ENCODE data around the gene SACM1L.
"Not testable (repeated sequence)": the region's sequence is repeated elsewhere in the genome, so short reads cannot be mapped to it uniquely, and the experiment has no call there.

SACM1L gene

DNA sequence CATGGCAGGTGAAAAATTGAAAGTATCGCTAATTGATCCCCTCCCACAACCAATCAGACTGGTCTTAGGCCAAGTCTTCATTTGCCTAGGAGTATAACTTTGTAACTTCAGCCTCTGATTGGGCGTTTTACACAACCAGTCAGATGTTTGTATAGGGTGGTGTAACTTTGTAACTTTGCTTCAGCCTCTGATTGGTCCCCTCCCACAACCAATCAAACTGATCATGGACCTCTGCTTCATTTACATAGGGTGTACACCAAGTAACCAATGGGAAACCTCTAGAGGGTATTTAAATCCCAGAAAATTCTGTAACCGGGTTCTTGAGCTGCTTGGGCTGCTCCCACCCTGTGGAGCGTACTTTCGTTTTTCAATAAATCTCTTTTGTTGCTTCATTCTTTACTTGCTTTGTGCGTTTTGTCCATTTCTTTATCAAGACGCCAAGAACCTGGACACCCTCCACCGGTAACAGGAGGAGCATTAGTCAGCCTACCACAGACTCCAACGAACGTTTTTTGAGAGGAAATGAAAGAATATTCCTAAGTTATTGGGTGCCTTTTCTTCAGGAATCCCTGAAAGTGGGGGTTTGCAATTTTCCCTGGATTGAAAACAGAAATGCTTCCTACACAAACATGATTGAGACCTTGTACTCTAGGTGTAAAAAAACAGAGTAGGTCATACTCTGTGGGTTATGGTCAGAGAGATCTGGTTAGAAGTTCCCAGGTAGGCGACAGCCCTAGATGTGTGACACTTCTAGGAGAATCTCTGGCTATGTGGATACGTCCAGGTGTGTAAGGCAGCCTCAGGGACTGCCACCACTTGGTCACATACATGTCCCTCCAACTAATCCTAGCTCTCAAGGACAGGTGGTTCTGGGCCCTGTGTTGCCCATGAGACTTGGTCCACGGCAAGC, 5.5 kb upstream of the SACM1L start:
- peaks cover 16% of the 10 kb centered on the region in 2 experiments for H3K4me1 ChIP-seq (ENCODE audit: control insufficient read depth in 1 of 2, insufficient read depth in 1 of 2, low read depth in 1 of 2, low read length in 1 of 2)
- H3K9me3 ChIP-seq, result no peaks in the 10 kb centered on the region
- TF ChIP-seq, protein P1, sequence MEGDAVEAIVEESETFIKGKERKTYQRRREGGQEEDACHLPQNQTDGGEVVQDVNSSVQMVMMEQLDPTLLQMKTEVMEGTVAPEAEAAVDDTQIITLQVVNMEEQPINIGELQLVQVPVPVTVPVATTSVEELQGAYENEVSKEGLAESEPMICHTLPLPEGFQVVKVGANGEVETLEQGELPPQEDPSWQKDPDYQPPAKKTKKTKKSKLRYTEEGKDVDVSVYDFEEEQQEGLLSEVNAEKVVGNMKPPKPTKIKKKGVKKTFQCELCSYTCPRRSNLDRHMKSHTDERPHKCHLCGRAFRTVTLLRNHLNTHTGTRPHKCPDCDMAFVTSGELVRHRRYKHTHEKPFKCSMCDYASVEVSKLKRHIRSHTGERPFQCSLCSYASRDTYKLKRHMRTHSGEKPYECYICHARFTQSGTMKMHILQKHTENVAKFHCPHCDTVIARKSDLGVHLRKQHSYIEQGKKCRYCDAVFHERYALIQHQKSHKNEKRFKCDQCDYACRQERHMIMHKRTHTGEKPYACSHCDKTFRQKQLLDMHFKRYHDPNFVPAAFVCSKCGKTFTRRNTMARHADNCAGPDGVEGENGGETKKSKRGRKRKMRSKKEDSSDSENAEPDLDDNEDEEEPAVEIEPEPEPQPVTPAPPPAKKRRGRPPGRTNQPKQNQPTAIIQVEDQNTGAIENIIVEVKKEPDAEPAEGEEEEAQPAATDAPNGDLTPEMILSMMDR (IDR thresholded peaks at IDR 0.05), result no peak
- H3K27ac ChIP-seq, result no peak overlapping the region
- no peak overlapping the region for H3K4me3 ChIP-seq (ENCODE audit: low read depth in 1 of 2, low read length in 1 of 2)
- H3K27me3 ChIP-seq, result no peaks in the 10 kb centered on the region
- no peaks in the 10 kb centered on the region for H3K36me3 ChIP-seq

DNA sequence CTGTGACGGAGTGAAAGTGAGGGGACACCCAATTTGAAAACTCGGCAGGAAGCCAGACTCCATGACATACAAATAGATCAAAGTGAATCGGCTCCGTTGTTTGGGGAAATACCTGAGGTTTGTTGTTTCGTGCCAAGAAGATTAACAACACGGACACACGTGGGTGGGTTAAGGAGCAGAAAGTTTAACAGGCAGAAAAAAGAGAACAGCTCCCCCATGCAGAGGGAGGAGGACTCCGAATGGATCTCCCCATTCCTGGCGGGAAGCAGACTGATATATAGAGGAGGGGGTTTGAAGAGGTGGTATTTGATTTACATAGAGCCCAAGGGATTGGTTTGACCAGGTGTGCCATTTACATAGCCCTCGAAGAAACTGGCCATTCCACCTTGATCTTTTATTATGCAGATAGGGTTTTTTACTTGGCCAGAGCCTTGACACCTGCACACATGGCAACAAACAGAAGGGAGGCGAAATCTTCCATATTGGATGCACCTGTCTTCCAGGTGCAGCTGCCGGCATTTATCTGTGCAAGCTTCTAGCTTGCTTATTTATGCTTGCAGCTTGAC, 4.8 kb upstream of the SACM1L start:
- TF ChIP-seq, protein P1 (IDR thresholded peaks at IDR 0.05), result no peak

DNA sequence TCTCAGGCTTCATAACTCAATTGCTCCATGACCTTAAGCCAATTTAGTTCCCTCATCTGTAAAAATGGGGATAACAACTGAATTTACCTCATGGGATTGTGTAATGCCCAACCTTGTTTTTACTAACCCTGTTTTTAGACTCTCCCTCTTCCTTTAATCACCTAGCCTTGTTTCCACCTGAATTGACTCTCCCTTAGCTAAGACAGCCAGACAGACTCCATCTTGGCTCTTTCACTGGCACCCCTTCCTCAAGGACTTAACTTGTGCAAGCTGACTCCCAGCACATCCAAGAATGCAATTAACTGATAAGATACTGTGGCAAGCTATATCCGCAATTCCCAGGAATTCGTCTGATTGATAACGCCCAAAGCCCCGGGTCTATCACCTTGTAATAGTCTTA, 3.5 kb upstream of the SACM1L start:
- H3K36me3 ChIP-seq; H3K27me3 ChIP-seq; H3K4me3 ChIP-seq (ENCODE audit: low read depth in 1 of 2, low read length in 1 of 2); H3K9me3 ChIP-seq; H3K27ac ChIP-seq: not testable (repeated sequence)
- H3K4me1 ChIP-seq (ENCODE audit: control insufficient read depth in 1 of 2, insufficient read depth in 1 of 2, low read depth in 1 of 2, low read length in 1 of 2), result peaks cover 22 to 25% of the 10 kb centered on the region in 2 experiments

More for the DNA sequence above, 4.8 kb upstream of the SACM1L start:
- Histone ChIP-seq H3K9me3 (no peaks in the 10 kb centered on the region), H3K4me3 (ENCODE audit: low read depth in 1 of 2, low read length in 1 of 2) (no peak overlapping the region), H3K36me3 (no peaks in the 10 kb centered on the region), H3K4me1 (ENCODE audit: control insufficient read depth in 1 of 2, insufficient read depth in 1 of 2, low read depth in 1 of 2, low read length in 1 of 2) (peaks cover 16 to 21% of the 10 kb centered on the region in 2 experiments), H3K27ac (no peak overlapping the region), H3K27me3 (no peaks in the 10 kb centered on the region)

DNA sequence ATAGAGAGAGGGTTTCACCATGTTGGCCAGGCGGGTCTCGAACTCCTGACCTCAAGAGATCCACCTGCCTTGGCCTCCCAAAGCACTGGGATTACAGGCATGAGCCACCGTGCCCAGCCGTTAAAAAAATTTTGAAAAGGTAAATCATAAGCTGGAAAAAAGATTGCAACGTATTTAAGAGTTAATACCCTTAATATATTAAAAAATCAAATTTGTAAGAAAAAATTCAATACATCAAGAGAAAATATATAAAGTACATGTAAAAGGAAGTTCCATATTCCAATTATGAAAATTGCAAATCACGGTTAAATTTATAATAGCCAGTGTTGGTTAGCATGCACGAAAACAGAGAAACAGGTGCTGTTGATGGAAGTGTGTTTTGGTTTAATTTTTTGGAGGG, 2.3 kb upstream of the SACM1L start:
- peaks cover 33 to 36% of the 10 kb centered on the region in 2 experiments for H3K4me1 ChIP-seq (ENCODE audit: control insufficient read depth in 1 of 2, insufficient read depth in 1 of 2, low read depth in 1 of 2, low read length in 1 of 2)
- no peaks in the 10 kb centered on the region for H3K27me3 ChIP-seq
- TF ChIP-seq, protein P1 (IDR thresholded peaks at IDR 0.05), result no peak
- no peak overlapping the region for H3K4me3 ChIP-seq (ENCODE audit: low read depth in 1 of 2, low read length in 1 of 2)
- no peaks in the 10 kb centered on the region for H3K36me3 ChIP-seq
- no peak overlapping the region for H3K27ac ChIP-seq
- H3K9me3 ChIP-seq, result no peaks in the 10 kb centered on the region

DNA sequence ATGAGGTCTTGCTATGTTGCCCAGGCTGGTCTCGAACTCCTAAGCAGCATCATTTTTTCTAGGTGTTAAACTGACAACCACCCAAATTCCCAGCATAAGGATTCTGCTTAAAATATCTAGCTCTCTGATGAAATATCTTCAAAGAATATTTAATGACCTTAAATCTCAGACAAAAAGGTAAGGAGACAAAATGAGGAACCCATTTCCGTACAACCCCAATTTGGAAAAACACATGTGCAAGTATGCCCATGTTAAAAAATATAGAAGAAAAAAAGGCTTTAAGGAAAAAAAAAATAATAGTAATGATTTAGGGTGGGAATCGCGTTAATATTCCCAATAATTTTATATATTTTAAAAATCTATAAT, 1.4 kb upstream of the SACM1L start:
- TF ChIP-seq, protein P1 (IDR thresholded peaks at IDR 0.05), result no peak
- Histone ChIP-seq H3K36me3 (no peaks in the 10 kb centered on the region), H3K27ac (no peak overlapping the region), H3K9me3 (no peaks in the 10 kb centered on the region), H3K27me3 (no peaks in the 10 kb centered on the region), H3K4me3 (ENCODE audit: low read depth in 1 of 2, low read length in 1 of 2) (peak overlapping the region; percentile 65 to 81), H3K4me1 (ENCODE audit: control insufficient read depth in 1 of 2, insufficient read depth in 1 of 2, low read depth in 1 of 2, low read length in 1 of 2) (peaks cover 43 to 46% of the 10 kb centered on the region in 2 experiments)
